Breast epithelium (tissue), 4 donors: ENCODE measurements around the gene SPON1. TPM values are rescaled to one million over a fixed set of nuclear protein-coding genes. Genes with fewer than 3 reads are reported as not detected.

Experiments used
- DNase-seq, 2 donors: peaks; one replicate each; pipeline ENCODE4 v3.0.0-alpha.2; 2019; ENCODE audit warnings: low spot score in 2 of 2
- H3K27ac ChIP-seq, 2 donors: fragments of 200-600 bp; sonication (generic) in 1 of 2; one replicate each; pipeline ENCODE4 v1.5.1; 2016 to 2019; ENCODE audit warnings: mild to moderate bottlenecking in 1 of 2
- H3K27me3 ChIP-seq, 2 donors: fragments of 200-600 bp; sonication (generic) in 1 of 2; one replicate each; pipeline versions ENCODE4 v1.5.1 to v1.6.0; 2017 to 2019; ENCODE audit warnings: control low read depth in 1 of 2, mild to moderate bottlenecking in 1 of 2
- H3K36me3 ChIP-seq: fragments of 200-600 bp; one replicate; pipeline ENCODE4 v1.5.1; 2019
- H3K4me1 ChIP-seq, 2 donors: fragments of 200-600 bp; sonication (generic); one replicate each; pipeline ENCODE4 v1.5.1; 2016 to 2019; ENCODE audit warnings: control low read depth in 1 of 2
- H3K4me3 ChIP-seq, 3 donors: fragments of 200-600 bp; sonication (generic); 1 replicate in 2 of 3; 2 replicates in 1 of 3; pipeline ENCODE4 v1.5.1; 2016 to 2019; ENCODE audit warnings: mild to moderate bottlenecking in 3 of 3, moderate library complexity in 2 of 3
- H3K9me3 ChIP-seq, 2 donors: fragments of 200-600 bp; sonication (generic) in 1 of 2; one replicate each; pipeline ENCODE4 v1.5.1; 2016 to 2019; ENCODE audit warnings: control low read depth in 1 of 2
- POLR2A ChIP-seq: fragments of 450-650 bp; IDR thresholded peaks from one replicate; pipeline ENCODE4 v1.6.1; 2016; ENCODE audit warnings: antibody characterized with exemption, mild to moderate bottlenecking, moderate library complexity
- POLR2AphosphoS5 ChIP-seq, 3 donors: sonication (generic); formaldehyde crosslinking; IDR thresholded peaks; one replicate each; pipeline ENCODE4 v1.6.1; 2017; ENCODE audit warnings: antibody characterized with exemption in 3 of 3
- intact Hi-C: fragments of 100-400 bp; cut with DNase I; formaldehyde crosslinking; loops from one replicate; pipeline ENCODE4 v1.15.1; 2023; ENCODE audit warnings: low total_unique reads
- total RNA-seq, 3 donors: library from RNA; depleted of rRNA; stranded (reverse); fragments of >200 nt; gene quantifications; one replicate each; pipeline ENCODE4 v1.1.0, GENCODE V29; 2016
- TF ChIP-seq, protein P1 (sequence below), 3 donors: fragments of 450-650 bp; IDR thresholded peaks; one replicate each; pipeline ENCODE4 v1.5.1; 2016 to 2017; ENCODE audit warnings: antibody characterized with exemption in 3 of 3, mild to moderate bottlenecking in 3 of 3, moderate library complexity in 3 of 3

The SPON1 gene
- total RNA-seq, 3 donors from 2014 or later, result 30.1 to 133 (median 34.7) TPM

DNA sequence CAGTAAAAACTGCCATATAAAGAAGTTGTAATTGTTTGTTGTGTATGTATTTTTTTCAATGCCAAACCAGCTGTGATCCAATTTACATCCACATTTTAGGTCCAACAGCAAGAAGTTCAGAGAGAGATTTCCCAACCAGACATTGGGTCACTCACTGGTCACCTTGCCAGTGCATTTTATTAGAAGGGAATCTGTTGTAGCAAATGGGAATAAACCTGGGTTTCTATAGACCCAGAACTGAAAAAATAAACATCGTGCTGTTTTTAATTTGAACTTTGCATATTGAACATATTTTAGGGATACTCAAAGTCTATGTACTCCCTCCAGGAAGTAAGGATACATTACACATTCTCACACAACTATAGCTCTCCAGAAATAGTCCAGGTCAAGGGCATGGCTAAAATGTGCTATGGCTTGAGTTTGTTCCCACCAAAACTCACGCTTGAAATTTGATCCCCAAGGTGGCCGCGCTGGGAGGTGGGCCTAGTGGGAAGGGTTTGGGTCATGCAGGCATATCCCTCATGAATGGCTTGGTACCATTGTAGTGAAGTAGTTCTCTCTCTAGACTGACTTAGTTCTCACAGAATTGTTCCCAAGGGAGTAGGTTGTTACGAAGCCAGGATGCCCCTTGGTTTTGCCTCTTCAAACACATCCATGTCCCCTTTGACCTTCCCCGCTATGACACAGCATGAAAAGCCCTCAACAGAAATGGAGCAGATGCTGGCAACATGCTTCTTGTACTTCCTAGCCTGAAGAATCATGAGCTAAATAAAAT is 305.5 kb downstream of the SPON1 start:
- Histone ChIP-seq H3K27ac (no peak overlapping the region), H3K4me1 (no peaks in the 10 kb centered on the region), H3K36me3 (no peaks in the 10 kb centered on the region), H3K27me3 (no peaks in the 10 kb centered on the region), H3K4me3 (no peak overlapping the region), H3K9me3 (no peaks in the 10 kb centered on the region)
- intact Hi-C loops, result no loop called here
- DNase-seq, result no peak
- TF ChIP-seq POLR2AphosphoS5 (IDR thresholded peaks at IDR 0.05), result no peak
- no peak for TF ChIP-seq POLR2A
- TF ChIP-seq, protein P1, sequence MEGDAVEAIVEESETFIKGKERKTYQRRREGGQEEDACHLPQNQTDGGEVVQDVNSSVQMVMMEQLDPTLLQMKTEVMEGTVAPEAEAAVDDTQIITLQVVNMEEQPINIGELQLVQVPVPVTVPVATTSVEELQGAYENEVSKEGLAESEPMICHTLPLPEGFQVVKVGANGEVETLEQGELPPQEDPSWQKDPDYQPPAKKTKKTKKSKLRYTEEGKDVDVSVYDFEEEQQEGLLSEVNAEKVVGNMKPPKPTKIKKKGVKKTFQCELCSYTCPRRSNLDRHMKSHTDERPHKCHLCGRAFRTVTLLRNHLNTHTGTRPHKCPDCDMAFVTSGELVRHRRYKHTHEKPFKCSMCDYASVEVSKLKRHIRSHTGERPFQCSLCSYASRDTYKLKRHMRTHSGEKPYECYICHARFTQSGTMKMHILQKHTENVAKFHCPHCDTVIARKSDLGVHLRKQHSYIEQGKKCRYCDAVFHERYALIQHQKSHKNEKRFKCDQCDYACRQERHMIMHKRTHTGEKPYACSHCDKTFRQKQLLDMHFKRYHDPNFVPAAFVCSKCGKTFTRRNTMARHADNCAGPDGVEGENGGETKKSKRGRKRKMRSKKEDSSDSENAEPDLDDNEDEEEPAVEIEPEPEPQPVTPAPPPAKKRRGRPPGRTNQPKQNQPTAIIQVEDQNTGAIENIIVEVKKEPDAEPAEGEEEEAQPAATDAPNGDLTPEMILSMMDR (IDR thresholded peaks at IDR 0.05), result no peak

DNA sequence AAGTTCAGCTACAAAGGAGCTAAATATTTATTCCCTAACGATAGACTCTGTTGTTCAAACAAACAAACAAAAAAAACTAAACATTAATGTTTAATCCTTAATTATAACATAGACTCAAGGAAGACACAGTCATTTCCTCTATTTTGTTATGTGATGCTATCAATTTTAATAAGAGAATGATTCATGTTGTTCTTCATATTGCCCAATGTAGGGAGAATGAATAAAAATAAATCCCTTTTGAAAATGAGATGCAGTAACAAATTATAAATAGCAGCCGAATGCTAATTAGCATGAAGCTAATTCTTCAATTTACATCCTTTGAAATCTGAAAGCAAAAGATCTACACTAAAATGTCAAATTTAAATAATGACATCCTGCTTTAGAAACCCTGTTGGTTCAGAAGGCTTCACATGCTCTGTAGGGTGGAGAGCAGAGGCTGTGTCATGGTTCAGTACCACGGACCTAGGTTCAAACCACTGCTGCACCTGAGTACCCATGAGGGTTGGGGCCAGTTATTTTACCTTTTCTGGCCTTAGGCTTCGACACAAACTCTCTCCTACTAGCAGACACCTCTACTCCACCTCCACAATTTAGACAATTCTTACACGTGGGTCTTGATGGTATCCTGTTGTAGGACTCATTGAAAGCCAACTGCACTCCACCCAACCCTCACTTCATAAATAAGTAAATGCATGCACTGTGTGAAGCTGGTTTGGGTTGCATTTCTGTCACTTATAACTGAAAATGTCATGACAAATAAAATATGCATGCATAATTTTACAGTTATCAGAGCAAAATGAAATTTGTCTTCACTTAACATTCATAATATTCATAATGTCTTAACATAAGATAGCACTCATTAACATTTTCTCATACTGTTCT is 307.4 kb downstream of the SPON1 start:
- Histone ChIP-seq H3K4me3 (no peak overlapping the region), H3K27me3 (no peaks in the 10 kb centered on the region), H3K9me3 (no peaks in the 10 kb centered on the region), H3K27ac (no peak overlapping the region), H3K36me3 (no peaks in the 10 kb centered on the region), H3K4me1 (no peaks in the 10 kb centered on the region)
- DNase-seq, result no peak
- intact Hi-C loops, result no loop called here
- TF ChIP-seq POLR2AphosphoS5 (IDR thresholded peaks at IDR 0.05), result no peak
- TF ChIP-seq POLR2A, result no peak
- TF ChIP-seq, protein P1 (IDR thresholded peaks at IDR 0.05), result no peak

GRCh38 chr11:14270690-14271542 is 308.4 kb downstream of the SPON1 start:
- DNase-seq, result no peak
- no peaks in the 10 kb centered on the region for H3K9me3 ChIP-seq
- H3K36me3 ChIP-seq, result no peaks in the 10 kb centered on the region
- H3K27ac ChIP-seq, result no peak overlapping the region
- no peaks in the 10 kb centered on the region for H3K4me1 ChIP-seq
- no peak overlapping the region for H3K4me3 ChIP-seq
- intact Hi-C loops, result no loop called here
- TF ChIP-seq, protein P1 (IDR thresholded peaks at IDR 0.05), result no peak
- TF ChIP-seq POLR2AphosphoS5 (IDR thresholded peaks at IDR 0.05) (no peak), POLR2A (no peak)
- H3K27me3 ChIP-seq, result no peaks in the 10 kb centered on the region

DNA sequence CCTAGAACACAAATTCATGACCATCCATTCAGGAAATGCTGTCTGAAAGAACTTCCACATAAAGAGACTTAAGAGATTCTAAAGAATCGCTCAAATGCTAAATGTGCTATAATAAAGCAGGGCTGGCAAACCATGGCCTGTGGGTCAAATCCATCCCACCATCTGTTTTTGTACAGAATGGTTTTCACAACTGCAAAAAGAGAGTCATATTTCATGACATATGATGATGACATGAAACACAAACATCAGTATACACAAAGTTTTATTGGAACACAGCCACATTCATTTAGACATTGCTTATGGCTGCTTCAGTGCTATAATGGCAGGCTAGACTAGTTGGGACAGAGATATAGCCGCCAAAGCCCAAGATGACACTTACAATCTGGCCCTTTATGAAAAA is 311.4 kb downstream of the SPON1 start:
- no peaks in the 10 kb centered on the region for H3K36me3 ChIP-seq
- no peaks in the 10 kb centered on the region for H3K9me3 ChIP-seq
- H3K27ac ChIP-seq, result no peak overlapping the region
- TF ChIP-seq POLR2A, result no peak
- TF ChIP-seq, protein P1 (IDR thresholded peaks at IDR 0.05), result no peak
- TF ChIP-seq POLR2AphosphoS5 (IDR thresholded peaks at IDR 0.05), result no peak
- DNase-seq, result no peak
- no peaks in the 10 kb centered on the region for H3K27me3 ChIP-seq
- intact Hi-C loops, result no loop called here
- H3K4me3 ChIP-seq, result no peak overlapping the region
- H3K4me1 ChIP-seq, result no peaks in the 10 kb centered on the region
